ENCODE data around the gene VPS37B. TPM values are rescaled to one million over a fixed set of nuclear protein-coding genes. Genes with fewer than 3 reads are reported as not detected.

The VPS37B gene
- total RNA-seq, 1 experiment from 2014 or later = 18.1 TPM

DNA sequence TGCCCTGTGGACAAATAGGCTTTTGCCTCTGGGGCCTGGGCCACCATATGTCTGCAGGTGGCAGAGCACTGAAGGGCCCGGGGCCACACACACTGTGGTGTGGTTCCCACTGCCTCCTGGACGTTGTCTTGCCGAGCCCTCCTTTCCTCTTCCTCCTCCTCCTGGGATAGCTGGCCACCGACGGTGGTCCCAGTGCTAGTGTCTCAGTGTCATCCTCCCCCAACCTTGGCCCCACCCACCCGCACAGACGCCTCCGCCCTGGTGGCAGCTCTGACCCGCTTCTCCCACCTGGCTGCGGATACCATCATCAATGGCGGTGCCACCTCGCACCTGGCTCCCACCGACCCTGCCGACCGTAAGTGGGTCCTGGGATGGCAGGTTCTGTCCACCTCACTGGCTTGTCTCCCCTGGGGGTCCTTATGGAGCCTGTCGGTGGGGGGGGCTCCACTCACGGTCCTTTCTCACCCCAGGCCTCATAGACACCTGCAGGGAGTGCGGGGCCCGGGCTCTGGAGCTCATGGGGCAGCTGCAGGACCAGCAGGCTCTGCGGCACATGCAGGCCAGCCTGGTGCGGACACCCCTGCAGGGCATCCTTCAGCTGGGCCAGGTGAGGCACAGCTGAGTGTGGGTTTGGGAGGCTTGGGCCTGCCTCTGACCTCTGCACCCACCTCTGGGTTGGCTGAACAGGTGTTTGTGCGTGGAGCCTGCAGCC is 37.2 kb downstream of the VPS37B start:
- no peak for DNase-seq (ENCODE audit: low spot score)
- H3K27me3 Mint-ChIP-seq (ENCODE audit: low read depth) = no peaks in the 10 kb centered on the region
- H3K36me3 Mint-ChIP-seq = no peaks in the 10 kb centered on the region
- no peak overlapping the region for H3K4me3 Mint-ChIP-seq
- CTCF ChIA-PET = interaction anchor here (1.3 to 6.6 kb wide), 6 partner anchors 9 to 374 kb away, joined by 3 to 67 read pairs (median 5); partner anchors contain the start of gene MPHOSPH9
- TF ChIP-seq CREM (CRISPR knock-in tag; IDR thresholded peaks at IDR 0.05) (no peak), ZNF416 (CRISPR knock-in tag; IDR thresholded peaks at IDR 0.05) (no peak), SMAD4 (CRISPR knock-in tag; IDR thresholded peaks at IDR 0.05) (no peak), NFYB (CRISPR knock-in tag; conservative IDR thresholded peaks at IDR 0.05; ENCODE audit: low read depth) (no peak), ZBTB21 (CRISPR knock-in tag; IDR thresholded peaks at IDR 0.05; ENCODE audit: borderline replicate concordance) (no peak), NR2C2 (CRISPR knock-in tag; IDR thresholded peaks at IDR 0.05) (no peak)
- TF ChIP-seq, protein P1, sequence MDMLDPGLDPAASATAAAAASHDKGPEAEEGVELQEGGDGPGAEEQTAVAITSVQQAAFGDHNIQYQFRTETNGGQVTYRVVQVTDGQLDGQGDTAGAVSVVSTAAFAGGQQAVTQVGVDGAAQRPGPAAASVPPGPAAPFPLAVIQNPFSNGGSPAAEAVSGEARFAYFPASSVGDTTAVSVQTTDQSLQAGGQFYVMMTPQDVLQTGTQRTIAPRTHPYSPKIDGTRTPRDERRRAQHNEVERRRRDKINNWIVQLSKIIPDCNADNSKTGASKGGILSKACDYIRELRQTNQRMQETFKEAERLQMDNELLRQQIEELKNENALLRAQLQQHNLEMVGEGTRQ (CRISPR knock-in tag; IDR thresholded peaks at IDR 0.05) = no peak
- TF ChIP-seq, protein P2, sequence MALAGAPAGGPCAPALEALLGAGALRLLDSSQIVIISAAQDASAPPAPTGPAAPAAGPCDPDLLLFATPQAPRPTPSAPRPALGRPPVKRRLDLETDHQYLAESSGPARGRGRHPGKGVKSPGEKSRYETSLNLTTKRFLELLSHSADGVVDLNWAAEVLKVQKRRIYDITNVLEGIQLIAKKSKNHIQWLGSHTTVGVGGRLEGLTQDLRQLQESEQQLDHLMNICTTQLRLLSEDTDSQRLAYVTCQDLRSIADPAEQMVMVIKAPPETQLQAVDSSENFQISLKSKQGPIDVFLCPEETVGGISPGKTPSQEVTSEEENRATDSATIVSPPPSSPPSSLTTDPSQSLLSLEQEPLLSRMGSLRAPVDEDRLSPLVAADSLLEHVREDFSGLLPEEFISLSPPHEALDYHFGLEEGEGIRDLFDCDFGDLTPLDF (CRISPR knock-in tag; IDR thresholded peaks at IDR 0.05) = no peak
- TF ChIP-seq, protein P3, sequence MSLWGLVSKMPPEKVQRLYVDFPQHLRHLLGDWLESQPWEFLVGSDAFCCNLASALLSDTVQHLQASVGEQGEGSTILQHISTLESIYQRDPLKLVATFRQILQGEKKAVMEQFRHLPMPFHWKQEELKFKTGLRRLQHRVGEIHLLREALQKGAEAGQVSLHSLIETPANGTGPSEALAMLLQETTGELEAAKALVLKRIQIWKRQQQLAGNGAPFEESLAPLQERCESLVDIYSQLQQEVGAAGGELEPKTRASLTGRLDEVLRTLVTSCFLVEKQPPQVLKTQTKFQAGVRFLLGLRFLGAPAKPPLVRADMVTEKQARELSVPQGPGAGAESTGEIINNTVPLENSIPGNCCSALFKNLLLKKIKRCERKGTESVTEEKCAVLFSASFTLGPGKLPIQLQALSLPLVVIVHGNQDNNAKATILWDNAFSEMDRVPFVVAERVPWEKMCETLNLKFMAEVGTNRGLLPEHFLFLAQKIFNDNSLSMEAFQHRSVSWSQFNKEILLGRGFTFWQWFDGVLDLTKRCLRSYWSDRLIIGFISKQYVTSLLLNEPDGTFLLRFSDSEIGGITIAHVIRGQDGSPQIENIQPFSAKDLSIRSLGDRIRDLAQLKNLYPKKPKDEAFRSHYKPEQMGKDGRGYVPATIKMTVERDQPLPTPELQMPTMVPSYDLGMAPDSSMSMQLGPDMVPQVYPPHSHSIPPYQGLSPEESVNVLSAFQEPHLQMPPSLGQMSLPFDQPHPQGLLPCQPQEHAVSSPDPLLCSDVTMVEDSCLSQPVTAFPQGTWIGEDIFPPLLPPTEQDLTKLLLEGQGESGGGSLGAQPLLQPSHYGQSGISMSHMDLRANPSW (CRISPR knock-in tag; conservative IDR thresholded peaks at IDR 0.05; ENCODE audit: low read depth) = no peak
- TF ChIP-seq, protein P4, sequence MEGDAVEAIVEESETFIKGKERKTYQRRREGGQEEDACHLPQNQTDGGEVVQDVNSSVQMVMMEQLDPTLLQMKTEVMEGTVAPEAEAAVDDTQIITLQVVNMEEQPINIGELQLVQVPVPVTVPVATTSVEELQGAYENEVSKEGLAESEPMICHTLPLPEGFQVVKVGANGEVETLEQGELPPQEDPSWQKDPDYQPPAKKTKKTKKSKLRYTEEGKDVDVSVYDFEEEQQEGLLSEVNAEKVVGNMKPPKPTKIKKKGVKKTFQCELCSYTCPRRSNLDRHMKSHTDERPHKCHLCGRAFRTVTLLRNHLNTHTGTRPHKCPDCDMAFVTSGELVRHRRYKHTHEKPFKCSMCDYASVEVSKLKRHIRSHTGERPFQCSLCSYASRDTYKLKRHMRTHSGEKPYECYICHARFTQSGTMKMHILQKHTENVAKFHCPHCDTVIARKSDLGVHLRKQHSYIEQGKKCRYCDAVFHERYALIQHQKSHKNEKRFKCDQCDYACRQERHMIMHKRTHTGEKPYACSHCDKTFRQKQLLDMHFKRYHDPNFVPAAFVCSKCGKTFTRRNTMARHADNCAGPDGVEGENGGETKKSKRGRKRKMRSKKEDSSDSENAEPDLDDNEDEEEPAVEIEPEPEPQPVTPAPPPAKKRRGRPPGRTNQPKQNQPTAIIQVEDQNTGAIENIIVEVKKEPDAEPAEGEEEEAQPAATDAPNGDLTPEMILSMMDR (IDR thresholded peaks at IDR 0.05) = no peak
- TF ChIP-seq, protein P5, sequence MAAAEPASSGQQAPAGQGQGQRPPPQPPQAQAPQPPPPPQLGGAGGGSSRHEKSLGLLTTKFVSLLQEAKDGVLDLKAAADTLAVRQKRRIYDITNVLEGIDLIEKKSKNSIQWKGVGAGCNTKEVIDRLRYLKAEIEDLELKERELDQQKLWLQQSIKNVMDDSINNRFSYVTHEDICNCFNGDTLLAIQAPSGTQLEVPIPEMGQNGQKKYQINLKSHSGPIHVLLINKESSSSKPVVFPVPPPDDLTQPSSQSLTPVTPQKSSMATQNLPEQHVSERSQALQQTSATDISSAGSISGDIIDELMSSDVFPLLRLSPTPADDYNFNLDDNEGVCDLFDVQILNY (CRISPR knock-in tag; IDR thresholded peaks at IDR 0.05) = no peak
- TF ChIP-seq, protein P6, sequence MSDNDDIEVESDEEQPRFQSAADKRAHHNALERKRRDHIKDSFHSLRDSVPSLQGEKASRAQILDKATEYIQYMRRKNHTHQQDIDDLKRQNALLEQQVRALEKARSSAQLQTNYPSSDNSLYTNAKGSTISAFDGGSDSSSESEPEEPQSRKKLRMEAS (CRISPR knock-in tag; IDR thresholded peaks at IDR 0.05) = no peak
- ATAC-seq = no peak
- no peaks in the 10 kb centered on the region for H3K4me1 Mint-ChIP-seq
- no peak overlapping the region for H3K27ac Mint-ChIP-seq
- POLR2A ChIA-PET = interaction anchor here (0.6 kb wide), 1 partner anchor 45 kb away, joined by 7 read pairs; no protein-coding TSS in a partner anchor
- no peaks in the 10 kb centered on the region for H3K9me3 Mint-ChIP-seq

DNA sequence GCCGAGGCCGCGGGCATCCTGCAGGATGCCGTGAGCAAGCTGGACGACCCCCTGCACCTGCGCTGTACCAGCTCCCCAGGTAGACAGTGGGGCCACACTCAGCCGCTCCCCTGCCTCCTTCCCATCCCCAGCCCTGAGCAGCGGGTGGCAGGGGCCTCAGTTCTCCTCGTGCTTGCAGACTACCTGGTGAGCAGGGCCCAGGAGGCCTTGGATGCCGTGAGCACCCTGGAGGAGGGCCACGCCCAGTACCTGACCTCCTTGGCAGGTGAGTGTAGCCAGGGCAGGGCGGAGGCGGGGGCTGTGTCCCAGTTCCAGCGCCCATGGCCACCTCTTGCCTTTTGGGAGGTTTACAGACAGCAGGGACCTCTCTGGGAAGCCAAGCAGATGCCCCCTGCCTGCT is 37.8 kb downstream of the VPS37B start:
- DNase-seq (ENCODE audit: low spot score) = no peak
- Mint-ChIP-seq H3K4me3 (no peak overlapping the region), H3K9me3 (no peaks in the 10 kb centered on the region), H3K27me3 (ENCODE audit: low read depth) (no peaks in the 10 kb centered on the region), H3K36me3 (no peaks in the 10 kb centered on the region), H3K4me1 (no peaks in the 10 kb centered on the region), H3K27ac (no peak overlapping the region)
- no peak for TF ChIP-seq NR2C2 (CRISPR knock-in tag; IDR thresholded peaks at IDR 0.05)
- TF ChIP-seq, protein P7, sequence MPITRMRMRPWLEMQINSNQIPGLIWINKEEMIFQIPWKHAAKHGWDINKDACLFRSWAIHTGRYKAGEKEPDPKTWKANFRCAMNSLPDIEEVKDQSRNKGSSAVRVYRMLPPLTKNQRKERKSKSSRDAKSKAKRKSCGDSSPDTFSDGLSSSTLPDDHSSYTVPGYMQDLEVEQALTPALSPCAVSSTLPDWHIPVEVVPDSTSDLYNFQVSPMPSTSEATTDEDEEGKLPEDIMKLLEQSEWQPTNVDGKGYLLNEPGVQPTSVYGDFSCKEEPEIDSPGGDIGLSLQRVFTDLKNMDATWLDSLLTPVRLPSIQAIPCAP (CRISPR knock-in tag; IDR thresholded peaks at IDR 0.05) = no peak
- TF ChIP-seq NFE2L1 (CRISPR knock-in tag; IDR thresholded peaks at IDR 0.05) = no peak
- POLR2A ChIA-PET = interaction anchor here (0.6 kb wide), 1 partner anchor 44 kb away, joined by 7 read pairs; no protein-coding TSS in a partner anchor
- ATAC-seq = no peak
- CTCF ChIA-PET = interaction anchor here (1.0 kb wide), 1 partner anchor 10 kb away, joined by 3 read pairs; no protein-coding TSS in a partner anchor
